Hematopoietic multipotent progenitor cell (in vitro differentiated cells): ENCODE data around the gene GNPTAB. TPM values are rescaled to one million over a fixed set of nuclear protein-coding genes. Genes with fewer than 3 reads are reported as not detected.

Experiments used
- DNase-seq, 3 donors: peaks; one replicate each; pipeline ENCODE4 v3.0.0-alpha.2; 2011 to 2015; ENCODE audit warnings: low read depth in 2 of 3, low spot score in 2 of 3
- total RNA-seq: library from RNA; depleted of rRNA; stranded (reverse); fragments of >200 nt; gene quantifications from one replicate; pipeline ENCODE4 v1.2.3, GENCODE V29; 2012

GNPTAB gene
- total RNA-seq, 1 donor: 40.4 TPM

DNA sequence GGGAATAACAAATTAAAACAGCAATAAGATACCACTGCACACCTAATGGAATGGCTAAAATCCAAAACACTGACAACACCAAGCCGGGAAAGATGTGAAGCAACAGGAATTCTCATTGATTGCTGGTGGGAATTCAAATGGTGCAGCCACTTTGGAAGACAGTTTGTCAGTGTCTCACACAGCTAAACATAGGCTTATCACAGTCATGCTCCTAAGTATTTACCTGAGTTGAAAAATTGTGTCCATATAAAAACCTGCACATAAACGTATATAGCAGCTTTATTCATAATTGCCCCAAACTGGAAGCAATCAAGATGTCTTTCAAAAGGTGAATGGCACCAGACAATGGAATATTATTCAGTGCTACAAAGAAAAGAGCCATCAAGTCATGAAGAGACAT lies 21.6 kb downstream of the GNPTAB start:
- no peak for DNase-seq

DNA sequence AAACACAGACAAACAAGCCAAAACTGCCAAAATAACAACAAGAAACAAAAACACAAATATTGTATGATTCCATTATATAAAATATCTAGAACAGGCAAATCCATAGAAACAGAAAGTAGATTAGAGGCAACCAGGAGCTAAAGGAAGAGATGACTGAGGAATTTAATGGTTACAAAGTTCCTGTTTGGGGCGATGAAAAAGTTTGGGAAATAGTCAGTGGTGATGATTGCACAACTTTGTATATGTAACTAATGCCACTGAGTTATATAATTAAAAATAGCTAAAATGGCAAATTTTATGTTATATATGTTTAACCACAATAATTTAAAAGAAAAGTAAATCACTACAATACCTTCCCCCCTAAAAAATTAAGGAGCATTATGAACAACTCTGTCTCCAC lies 24.5 kb downstream of the GNPTAB start:
- DNase-seq: no peak

DNA sequence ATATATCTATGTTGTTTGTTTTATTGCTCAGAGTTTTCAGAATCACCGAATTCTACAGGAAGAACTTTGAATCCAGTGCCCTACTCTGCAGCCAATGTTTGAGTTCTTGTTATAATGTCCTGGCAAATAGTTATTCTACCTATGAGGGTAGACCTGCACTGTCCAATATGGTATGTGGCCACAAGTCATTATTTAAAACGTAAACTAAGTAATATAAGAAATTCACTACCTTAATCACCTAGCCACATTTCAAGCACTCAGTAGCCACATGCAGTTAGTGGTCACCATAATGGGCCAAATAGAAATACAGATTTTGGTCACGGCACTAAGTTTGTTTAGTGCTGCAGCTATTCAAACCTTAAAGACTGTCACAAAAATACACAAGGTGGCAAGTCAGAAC lies 26.4 kb downstream of the GNPTAB start:
- DNase-seq: no peak

DNA sequence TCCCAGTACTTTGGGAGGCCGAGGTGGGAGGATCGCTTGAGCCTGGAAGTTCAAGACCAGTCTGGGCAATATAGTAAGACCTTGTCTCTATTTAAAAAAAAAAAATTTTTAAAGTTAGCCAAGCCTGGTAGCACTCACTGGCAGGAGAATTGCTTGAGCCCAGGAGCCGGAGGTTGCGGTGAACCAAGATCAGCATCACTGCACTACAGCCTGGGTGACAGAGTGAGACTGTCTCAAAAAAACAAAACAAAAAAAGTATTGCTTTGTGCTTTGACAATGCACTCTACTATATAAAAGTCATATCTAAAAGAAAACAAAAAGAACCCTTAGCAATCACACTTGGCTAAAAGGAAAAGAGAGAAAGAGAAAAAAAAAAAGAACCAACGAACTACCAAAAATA lies 26.8 kb downstream of the GNPTAB start:
- DNase-seq: no peak

DNA sequence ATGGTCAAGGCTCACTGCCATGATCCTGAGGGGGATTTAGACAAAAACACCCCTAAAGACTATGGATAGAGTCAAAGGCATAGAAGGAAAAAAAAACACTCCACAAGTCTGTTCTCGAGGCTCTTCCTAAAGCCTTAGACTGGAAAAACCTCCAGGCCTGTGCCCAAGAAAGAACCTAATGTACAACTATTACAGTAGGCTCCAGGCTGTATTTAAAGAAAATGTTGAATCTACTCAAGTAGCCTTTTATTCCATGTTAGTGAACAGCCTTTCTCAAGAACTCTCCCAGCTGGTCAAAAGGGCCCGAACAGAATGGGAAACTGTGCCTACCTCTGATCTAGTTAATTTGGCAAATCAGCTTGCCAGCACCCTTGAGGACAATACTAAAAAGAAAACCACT lies 28.3 kb downstream of the GNPTAB start:
- DNase-seq: no peak

DNA sequence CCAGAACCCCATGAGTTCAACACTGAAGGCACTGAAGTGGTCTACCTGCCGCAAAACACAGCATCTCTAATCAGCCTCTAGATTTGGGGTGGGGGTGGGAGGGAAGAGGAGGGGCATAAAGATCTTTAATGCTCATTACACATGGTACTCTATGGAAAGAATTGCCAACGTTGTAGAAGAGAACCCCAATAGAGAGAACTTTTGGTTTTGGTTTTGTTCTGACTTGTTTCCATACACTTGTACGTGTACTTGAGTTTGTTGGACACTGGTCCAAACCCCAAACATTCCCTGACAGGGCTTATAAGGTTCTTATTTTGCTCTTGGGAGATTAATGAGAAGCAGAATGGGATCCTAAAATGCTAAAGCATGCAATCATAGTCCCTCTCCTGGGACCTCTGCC lies 31.0 kb downstream of the GNPTAB start:
- no peak for DNase-seq

DNA sequence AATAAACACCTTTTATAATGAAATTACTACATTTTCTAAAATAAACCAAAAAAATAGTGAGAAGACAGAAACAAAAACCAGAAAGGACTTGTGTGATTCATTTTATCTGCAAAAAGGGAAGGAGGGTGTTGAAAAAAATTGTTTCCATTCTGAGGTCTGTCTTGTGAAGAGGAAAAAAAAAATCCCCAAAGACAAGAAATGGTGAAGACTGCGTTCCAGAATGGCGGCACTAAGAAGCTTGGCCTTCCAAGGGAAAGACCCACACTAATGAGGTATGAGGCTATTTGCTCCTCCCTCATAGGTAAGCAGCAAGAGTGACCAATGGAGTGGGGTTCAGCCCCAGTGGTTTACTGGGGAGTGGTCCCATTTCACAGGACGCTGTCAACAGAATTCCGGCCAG lies 35.0 kb downstream of the GNPTAB start:
- DNase-seq: peak in 1 of 3 donors; percentile 58

DNA sequence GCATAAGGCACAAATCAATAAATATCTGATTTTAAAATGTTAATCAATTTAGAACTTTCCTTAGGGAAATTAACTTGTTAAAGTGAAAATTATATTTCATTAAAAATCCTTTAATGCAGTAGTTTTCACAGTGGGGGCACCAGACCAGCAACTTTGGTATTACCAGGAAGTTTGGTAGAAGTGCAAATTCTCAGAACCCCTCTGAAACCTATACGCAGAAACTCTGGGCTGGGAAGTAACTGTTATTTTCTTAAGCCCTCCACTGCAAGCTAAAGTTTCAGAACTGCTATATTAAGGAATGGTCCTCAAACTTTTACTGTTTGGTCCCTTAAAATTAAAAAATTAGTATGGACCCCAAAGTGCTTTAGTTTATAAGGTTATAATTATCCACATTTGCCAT lies 35.7 kb downstream of the GNPTAB start:
- DNase-seq: no peak

DNA sequence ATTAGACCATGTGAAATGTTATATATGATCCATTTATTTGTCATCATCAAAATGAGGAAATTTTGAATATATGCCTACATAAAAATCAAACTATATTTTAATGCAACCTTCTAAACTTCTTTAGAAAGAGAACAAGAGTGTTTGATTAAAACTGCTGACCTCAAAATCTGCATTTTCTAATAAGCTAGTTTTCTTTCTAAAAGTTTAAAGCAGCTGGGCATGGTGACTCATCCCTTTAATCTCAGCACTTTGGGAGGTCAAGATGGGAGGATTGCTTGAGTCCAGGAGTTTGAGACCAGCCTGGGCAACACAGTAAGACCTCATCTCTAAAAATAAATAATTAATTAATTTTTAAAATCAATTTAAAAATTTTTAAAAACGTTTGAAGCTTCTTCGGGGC lies 36.2 kb downstream of the GNPTAB start:
- DNase-seq: no peak

DNA sequence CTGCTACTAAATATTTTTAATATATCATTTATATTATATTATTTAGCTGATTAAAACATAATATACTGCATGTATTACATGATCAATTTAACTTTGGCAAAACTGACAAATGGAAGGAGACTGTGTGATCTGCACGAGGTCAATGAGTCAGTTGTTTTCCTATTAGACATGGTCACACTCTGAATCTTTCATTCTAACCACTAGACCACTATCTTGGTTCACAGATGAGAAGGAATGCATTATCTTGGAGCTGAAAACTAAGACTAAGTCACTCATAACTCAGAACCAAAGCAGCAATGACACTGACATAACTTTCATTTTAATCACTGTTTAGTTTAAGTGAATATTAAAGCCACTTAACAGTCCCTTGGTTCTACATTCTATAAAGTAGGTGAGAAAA lies 37.4 kb downstream of the GNPTAB start:
- peak in 2 of 3 donors; percentile 40 to 68 for DNase-seq

DNA sequence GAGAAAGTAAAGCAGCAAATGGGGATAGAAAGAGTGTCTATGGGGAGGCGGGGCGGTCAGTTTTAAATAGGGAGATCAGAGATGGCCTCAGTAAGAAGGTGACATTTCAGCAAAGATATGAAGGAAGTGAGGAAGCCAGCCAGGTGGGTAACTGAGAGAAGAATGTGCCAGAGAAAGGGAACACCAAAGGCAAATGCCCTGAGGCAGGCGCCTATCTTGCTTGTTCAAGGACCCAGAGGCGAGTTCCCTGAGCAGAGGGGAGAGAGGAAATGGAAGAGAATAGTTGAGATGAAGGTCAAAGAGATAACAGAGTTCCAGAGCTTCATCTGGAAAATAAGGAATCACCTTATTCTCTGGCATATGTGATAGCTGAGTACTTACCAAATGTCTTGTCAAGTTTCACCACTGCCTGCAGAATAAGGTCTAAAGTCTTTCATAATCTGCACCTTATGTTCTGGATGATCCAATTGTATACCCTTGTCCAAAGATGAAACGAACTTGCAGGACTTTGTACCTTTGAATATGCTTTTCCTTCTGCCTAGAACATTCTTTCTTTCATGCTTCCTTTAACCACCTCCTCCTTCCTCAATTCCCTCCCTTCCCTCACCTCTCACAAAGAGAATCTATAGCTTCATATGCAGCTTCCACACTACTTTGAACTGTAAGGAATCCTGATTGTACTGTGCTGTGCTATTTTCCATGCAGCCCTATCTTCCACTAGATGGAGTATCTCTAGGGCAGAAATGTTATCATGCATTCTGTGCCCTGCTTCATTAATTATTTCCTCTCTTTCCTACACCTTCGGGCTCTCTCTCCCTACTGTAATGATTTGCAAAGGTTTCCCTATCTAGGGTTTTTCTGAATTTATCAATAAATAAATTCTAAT lies 38.5 kb downstream of the GNPTAB start:
- no peak for DNase-seq

DNA sequence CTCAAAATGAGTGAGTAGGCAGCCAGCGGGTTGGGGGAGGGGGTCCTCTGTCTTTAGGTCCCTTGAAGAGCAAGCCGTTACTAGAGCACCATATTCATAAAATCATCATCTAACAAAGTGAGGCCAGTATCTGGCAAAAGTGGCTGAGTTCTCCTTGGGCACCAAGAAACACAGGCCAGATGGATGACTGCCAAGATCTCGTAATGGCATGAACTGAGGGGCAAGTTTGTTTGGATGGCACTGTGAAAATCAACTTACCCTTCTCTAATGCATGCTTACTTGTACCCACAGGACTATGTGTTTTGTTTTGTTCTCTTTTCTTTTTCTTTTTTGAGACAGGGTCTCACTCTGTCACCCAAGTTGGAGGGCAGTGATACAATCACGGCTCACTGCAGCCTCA lies 41.6 kb downstream of the GNPTAB start:
- no peak for DNase-seq

DNA sequence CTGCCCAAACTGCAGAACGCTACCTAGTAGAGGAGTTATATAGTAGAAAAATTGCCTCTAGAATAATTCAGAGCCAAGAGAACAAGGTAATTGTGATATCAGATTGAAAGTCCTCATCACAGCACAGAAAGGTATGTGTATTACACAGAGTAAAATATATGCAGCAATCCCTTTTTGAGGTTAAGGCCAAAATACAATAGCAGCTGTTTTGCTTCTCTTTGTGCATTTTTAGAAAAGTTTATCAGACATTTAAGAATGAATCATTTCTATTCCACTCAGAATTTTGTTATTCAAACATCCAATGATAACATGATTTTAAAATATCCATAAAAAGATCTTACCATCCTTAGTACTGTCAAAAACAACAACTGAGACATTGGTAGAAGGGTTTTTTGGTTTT lies 45.1 kb downstream of the GNPTAB start:
- no peak for DNase-seq

DNA sequence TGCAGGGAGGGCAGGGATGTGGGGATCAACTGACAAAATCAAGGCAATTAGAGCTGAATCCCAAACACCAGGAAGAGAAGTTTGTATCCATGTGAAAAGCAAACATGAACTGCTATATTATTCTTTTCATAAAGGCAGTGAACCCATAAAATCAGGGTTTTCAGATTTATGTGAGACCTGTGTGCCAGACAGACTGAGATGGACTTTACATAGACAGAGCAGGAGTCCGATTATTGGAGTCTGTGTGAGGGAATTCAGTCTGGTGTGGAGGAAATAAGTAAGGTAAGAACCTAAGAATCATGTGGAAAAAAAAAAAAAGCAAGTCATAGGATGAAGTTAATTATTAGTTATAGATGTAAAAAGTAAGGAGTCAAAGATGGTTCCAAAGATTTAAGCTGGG lies 46.4 kb downstream of the GNPTAB start:
- no peak for DNase-seq

DNA sequence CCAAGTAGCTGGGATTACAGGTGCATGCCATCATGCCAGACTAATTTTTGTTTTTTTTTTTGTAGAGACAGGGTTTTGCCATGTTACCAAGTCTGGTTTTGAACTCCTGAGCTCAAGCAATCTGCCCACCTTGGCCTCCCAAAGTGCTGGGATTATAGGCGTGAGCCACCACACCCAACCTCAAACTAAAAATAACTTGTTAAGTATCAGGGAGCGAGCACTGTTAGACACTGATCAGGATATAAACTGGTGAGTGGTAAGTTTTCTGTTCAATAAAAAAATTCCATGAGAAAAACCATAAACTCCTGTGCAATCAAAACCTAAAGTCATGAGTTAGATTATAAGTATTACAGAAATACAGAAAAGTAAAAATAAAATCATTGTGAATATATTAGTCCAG lies 46.9 kb downstream of the GNPTAB start:
- DNase-seq: no peak

DNA sequence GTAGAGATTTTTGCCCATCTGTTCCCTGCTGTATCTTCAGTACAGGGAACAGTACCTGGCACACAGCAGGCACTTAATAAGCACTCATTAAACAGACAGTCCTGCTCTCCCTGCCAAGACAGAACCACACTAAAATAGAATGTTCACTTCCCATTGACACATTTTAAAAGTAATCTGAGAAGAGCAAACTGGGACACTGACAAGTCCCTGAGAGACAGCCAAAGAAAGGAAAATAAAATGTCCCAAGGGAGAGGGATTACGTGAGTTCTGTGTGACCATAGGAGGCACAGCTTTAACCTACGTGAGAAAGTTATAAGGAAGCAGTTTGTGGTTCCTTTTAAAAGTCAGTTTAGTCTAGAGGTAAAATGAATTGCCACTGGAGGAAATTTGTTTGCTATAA lies 47.6 kb downstream of the GNPTAB start:
- DNase-seq: no peak

DNA sequence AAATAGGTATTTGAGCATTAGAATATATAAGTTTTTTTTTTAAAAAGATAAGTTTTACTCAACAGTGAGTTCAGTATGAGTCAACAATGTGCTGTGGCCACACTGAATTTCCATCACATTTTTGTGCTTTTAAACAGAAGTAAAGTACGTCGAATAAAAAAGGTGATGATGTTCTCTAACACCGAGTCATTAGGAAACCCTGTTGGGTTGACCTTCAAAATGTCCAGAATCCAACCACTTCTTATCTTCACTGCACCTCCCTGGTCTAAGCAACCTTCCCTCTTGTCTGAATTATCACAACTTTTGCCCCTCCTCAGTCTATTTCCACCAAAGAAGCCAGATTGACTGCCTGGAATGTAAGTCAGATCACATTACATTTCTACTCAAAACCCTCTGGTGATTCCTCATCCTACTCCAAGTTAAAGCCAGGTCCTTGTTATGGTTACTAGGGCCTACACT lies 48.5 kb downstream of the GNPTAB start:
- DNase-seq: no peak

DNA sequence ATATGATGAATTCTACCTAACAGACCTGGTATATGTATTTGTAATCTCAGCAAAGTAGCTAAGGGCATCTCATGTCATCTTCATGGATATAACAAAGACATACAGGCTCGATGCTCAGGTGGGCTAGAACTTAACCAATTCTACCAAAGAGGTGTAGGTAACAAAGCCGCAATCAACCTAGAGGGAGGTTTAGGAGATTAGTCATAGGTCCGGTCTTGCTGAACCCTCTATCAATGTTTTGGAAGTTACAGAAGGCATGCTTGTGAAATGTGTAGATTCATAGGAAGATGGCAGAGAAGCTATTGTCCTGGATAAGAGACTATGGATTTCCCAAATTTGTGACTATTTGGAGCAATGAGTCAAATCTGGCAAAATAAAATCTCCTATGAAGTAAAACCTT lies 48.9 kb downstream of the GNPTAB start:
- no peak for DNase-seq

DNA sequence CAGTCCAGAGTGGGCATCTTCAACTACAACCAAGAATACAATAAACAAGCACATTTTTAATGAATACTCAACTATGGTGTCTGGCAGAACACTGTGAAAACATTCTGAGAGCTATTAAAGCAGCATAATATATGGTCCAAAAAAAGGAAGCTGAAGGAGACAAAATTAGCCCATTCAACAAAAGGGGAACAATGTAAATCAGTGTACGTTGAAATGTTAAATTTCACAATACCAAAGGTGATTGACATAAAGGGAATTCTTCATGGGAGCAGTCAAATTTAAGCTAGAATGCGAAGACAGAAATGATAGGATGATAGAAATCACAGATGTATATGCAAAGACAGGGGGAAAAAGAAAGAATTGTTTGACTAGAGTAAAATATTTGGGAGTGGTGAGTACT lies 50.2 kb downstream of the GNPTAB start:
- DNase-seq: peak in 1 of 3 donors; percentile 53

DNA sequence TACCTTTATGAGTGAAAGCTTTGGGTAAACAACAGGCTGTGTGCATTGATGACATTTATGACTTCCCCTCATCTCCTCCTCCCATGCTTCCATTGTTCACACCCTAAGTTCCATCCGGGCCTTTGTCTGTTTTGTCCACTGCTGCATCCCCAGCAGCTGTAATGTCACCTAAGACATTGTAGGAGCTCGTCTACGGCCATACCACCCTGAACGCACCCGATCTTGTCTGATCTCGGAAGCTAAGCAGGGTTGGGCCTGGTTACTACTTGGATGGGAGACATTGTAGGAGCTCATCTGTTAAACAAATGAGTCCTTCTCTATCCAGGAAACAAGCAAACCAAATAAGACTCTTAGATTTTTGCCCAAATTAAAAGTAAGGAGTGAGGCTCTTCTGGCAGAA lies 51.1 kb downstream of the GNPTAB start:
- no peak for DNase-seq

DNA sequence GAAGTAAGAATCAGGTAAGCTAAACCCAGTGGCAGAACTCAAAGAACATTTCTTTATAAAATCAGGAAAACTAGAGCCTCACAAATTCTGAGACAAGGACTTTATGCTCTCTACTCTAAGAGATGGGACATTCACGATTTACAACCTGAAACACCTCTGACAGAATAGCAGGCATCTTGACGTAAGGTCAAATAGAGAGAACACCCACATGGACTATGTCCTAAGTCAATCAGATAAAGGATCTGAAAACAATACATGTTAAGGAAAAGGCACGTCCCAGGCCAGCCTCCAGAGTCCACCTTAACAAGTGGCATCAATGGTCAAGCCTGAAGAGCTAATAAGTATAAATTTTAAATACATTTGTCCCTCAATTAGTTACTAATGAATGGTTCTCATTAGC lies 51.6 kb downstream of the GNPTAB start:
- DNase-seq: no peak

DNA sequence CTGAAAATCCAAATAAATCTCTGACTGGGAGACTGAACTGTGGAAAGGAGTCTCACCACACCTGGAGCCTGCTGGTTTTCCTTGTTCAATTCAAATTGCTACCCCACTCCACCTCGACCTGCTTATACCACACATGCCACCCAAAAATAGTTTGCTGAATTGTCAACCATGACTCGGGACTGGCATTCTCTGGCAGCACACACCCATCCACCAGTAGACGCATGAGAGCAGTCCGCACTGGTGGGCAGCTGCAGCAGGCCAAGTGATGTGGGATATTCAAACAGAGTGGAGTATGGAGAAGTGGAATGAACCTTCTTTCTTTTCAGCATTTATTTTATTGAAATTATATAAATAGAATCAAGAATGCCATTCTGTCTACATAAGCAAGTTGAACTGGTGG lies 52.8 kb downstream of the GNPTAB start:
- DNase-seq: no peak

DNA sequence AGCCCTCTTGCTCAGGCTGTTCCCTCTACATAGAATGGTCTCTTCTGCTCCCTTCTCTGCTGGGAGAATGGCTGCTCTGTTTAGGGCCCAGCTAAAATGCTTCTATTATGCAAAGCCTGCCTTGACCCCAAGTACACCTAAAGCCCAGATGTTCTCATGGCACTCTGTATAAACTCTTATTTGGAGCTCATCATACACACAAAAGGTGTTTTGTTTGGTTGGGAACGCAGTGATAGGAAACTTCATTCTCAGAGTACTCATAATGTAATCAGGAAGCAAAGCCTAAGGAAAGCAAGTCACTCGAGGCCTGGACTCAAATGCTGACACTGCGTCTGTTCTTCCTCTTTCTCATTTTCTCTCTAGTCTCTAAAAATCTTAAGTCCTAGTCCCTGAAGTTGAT lies 53.3 kb downstream of the GNPTAB start:
- peak in 1 of 3 donors; percentile 63 for DNase-seq
